IMR-90 (cell line): ENCODE measurements around the gene ZNF208.

ENCODE experiments used
- BHLHE40 ChIP-seq: fragments of 150-350 bp; IDR thresholded peaks from 2 replicates; pipeline ENCODE4 v1.6.1; 2016; ENCODE audit warnings: mild to moderate bottlenecking, low read depth, low read length
- CEBPB ChIP-seq: IDR thresholded peaks from 2 replicates; pipeline ENCODE4 v1.6.1; 2012; ENCODE audit warnings: low read depth, low read length, improper control_type of control experiment
- CHD1 ChIP-seq: IDR thresholded peaks from 2 replicates; pipeline ENCODE4 v1.6.1; 2012; ENCODE audit warnings: low read depth, low read length, improper control_type of control experiment
- ELK1 ChIP-seq: fragments of 150-350 bp; IDR thresholded peaks from 2 replicates; pipeline ENCODE4 v1.6.1; 2016; ENCODE audit warnings: low read depth, mild to moderate bottlenecking, low read length, moderate library complexity, borderline replicate concordance
- MAFK ChIP-seq: IDR thresholded peaks from 2 replicates; pipeline ENCODE4 v1.6.1; 2012; ENCODE audit warnings: low read depth, low read length, improper control_type of control experiment
- MAZ ChIP-seq: IDR thresholded peaks from 2 replicates; pipeline ENCODE4 v1.6.1; 2012; ENCODE audit warnings: low read depth, mild to moderate bottlenecking, low read length, improper control_type of control experiment, moderate library complexity, borderline replicate concordance
- MXI1 ChIP-seq: IDR thresholded peaks from 2 replicates; pipeline ENCODE4 v1.6.1; 2012; ENCODE audit warnings: low read depth, mild to moderate bottlenecking, low read length, moderate library complexity, borderline replicate concordance
- POLR2A ChIP-seq: IDR thresholded peaks from 2 replicates; pipeline ENCODE4 v1.6.1; 2012; ENCODE audit warnings: mild to moderate bottlenecking, low read depth, low read length
- RAD21 ChIP-seq: IDR thresholded peaks from 2 replicates; pipeline ENCODE4 v1.6.1; 2012; ENCODE audit warnings: low read length, improper control_type of control experiment
- RCOR1 ChIP-seq: IDR thresholded peaks from 2 replicates; pipeline ENCODE4 v1.6.1; 2012; ENCODE audit warnings: mild to moderate bottlenecking, low read length, improper control_type of control experiment; ENCODE audit not compliant: insufficient replicate concordance
- RFX5 ChIP-seq: IDR thresholded peaks from 2 replicates; pipeline ENCODE4 v1.8.0; 2012; ENCODE audit warnings: low read depth, mild to moderate bottlenecking, low read length, moderate library complexity
- SMC3 ChIP-seq: fragments of 150-350 bp; IDR thresholded peaks from 2 replicates; pipeline ENCODE4 v1.6.1; 2016; ENCODE audit warnings: low read depth, mild to moderate bottlenecking, antibody characterized with exemption, low read length, moderate library complexity
- TF ChIP-seq, protein P1 (sequence below): conservative IDR thresholded peaks from 2 replicates; pipeline ENCODE4 v1.5.1; 2012; ENCODE audit warnings: mild to moderate bottlenecking, low read depth, low read length, improper control_type of control experiment
- TF ChIP-seq, protein P2 (sequence below): fragments of 150-350 bp; IDR thresholded peaks from 2 replicates; pipeline ENCODE4 v1.6.1; 2017; ENCODE audit warnings: mild to moderate bottlenecking, antibody characterized with exemption, low read length, low read depth

GRCh38 chr19:22030680-22031079 lies 19.9 kb upstream of the ZNF208 start:
- TF ChIP-seq, protein P1, sequence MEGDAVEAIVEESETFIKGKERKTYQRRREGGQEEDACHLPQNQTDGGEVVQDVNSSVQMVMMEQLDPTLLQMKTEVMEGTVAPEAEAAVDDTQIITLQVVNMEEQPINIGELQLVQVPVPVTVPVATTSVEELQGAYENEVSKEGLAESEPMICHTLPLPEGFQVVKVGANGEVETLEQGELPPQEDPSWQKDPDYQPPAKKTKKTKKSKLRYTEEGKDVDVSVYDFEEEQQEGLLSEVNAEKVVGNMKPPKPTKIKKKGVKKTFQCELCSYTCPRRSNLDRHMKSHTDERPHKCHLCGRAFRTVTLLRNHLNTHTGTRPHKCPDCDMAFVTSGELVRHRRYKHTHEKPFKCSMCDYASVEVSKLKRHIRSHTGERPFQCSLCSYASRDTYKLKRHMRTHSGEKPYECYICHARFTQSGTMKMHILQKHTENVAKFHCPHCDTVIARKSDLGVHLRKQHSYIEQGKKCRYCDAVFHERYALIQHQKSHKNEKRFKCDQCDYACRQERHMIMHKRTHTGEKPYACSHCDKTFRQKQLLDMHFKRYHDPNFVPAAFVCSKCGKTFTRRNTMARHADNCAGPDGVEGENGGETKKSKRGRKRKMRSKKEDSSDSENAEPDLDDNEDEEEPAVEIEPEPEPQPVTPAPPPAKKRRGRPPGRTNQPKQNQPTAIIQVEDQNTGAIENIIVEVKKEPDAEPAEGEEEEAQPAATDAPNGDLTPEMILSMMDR: no peak
- TF ChIP-seq CEBPB (no peak), ELK1 (no peak), MAZ (no peak), POLR2A (no peak), RFX5 (no peak), SMC3 (no peak), BHLHE40 (no peak), CHD1 (no peak), RCOR1 (no peak), RAD21 (no peak), MXI1 (no peak), MAFK (no peak)
- TF ChIP-seq, protein P2, sequence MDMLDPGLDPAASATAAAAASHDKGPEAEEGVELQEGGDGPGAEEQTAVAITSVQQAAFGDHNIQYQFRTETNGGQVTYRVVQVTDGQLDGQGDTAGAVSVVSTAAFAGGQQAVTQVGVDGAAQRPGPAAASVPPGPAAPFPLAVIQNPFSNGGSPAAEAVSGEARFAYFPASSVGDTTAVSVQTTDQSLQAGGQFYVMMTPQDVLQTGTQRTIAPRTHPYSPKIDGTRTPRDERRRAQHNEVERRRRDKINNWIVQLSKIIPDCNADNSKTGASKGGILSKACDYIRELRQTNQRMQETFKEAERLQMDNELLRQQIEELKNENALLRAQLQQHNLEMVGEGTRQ: no peak
